ENCODE results near the gene UQCRFS1. TPM values are rescaled to one million over a fixed set of nuclear protein-coding genes. Genes with fewer than 3 reads are reported as not detected.

UQCRFS1 gene
- total and polyA plus RNA-seq, 10 donors: 14.7 to 27.0 (median 21.6) TPM

DNA sequence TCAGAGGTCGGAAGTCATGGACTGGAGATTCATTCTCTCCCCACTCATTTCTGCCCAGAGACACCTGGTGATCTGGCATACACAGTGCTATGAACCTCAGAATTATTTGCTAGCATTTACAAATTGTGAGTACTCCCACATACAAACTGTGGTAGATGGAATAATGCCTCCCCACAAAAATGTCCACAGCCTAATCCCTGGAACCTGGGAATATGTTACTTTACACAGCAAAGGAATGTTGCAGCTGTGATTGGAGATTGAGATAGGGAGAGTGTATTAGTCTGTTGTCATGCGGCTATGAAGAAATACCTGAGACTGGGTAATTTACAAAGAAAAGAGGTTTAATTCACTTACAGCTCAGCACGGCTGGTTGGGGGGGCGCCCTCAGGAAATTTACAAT is 3.1 kb upstream of the UQCRFS1 start:
- intact Hi-C loops (cut with DNase I; ENCODE audit: low total_unique reads): no loop called here
- peaks cover 6 to 21% (median 13%) of the 10 kb centered on the region in 6 donors for H3K4me1 ChIP-seq
- no peak for TF ChIP-seq POLR2A (IDR thresholded peaks at IDR 0.05)
- no peak for TF ChIP-seq POLR2AphosphoS5 (IDR thresholded peaks at IDR 0.05)
- no peak for TF ChIP-seq CTCF (IDR thresholded peaks at IDR 0.05 in 8 of 11, conservative IDR thresholded peaks at IDR 0.05 in 3 of 11)
- DNase-seq: no peak
- no peaks in the 10 kb centered on the region for H3K36me3 ChIP-seq
- H3K9me3 ChIP-seq: no peaks in the 10 kb centered on the region
- H3K27me3 ChIP-seq (replicated peaks in 1 of 7): peaks cover 0 to 24% (median 0%) of the 10 kb centered on the region in 7 donors
- 79 to 89% (median 85%) methylated on average over 4 of the region's 4 CpGs for WGBS, 5 donors
- no peak overlapping the region for H3K4me3 ChIP-seq
- H3K27ac ChIP-seq: no peak overlapping the region

- DNase-seq: no peak
- Histone ChIP-seq H3K27me3 (replicated peaks in 1 of 7) (peaks cover 0 to 18% (median 0%) of the 10 kb centered on the region in 7 donors), H3K4me1 (peaks cover 6 to 22% (median 13%) of the 10 kb centered on the region in 6 donors), H3K4me3 (no peak overlapping the region), H3K9me3 (no peaks in the 10 kb centered on the region), H3K27ac (no peak overlapping the region), H3K36me3 (no peaks in the 10 kb centered on the region)
- intact Hi-C loops (cut with DNase I; ENCODE audit: low total_unique reads): no loop called here
- TF ChIP-seq POLR2AphosphoS5 (IDR thresholded peaks at IDR 0.05) (no peak), CTCF (IDR thresholded peaks at IDR 0.05 in 8 of 11, conservative IDR thresholded peaks at IDR 0.05 in 3 of 11) (no peak), POLR2A (IDR thresholded peaks at IDR 0.05) (no peak)
- 88 to 92% (median 89%) methylated on average over 7 of the region's 7 CpGs for WGBS, 5 donors
Measured at GRCh38 chr19:29215322-29215845, 2.4 kb upstream of the UQCRFS1 start.

- TF ChIP-seq CTCF (IDR thresholded peaks at IDR 0.05 in 8 of 11, conservative IDR thresholded peaks at IDR 0.05 in 3 of 11) (no peak), POLR2A (IDR thresholded peaks at IDR 0.05) (no peak), POLR2AphosphoS5 (IDR thresholded peaks at IDR 0.05) (no peak)
- no peak overlapping the region for H3K4me3 ChIP-seq
- 70 to 93% (median 88%) methylated on average over 2 of the region's 2 CpGs for WGBS, 5 donors
- H3K9me3 ChIP-seq: no peaks in the 10 kb centered on the region
- no peaks in the 10 kb centered on the region for H3K36me3 ChIP-seq
- peaks cover 11 to 29% (median 20%) of the 10 kb centered on the region in 6 donors for H3K4me1 ChIP-seq
- H3K27ac ChIP-seq: no peak overlapping the region
- intact Hi-C loops (cut with DNase I; ENCODE audit: low total_unique reads): no loop called here
- H3K27me3 ChIP-seq (replicated peaks in 1 of 7): peaks cover 0 to 8% (median 0%) of the 10 kb centered on the region in 7 donors
- no peak for DNase-seq
Measured at GRCh38 chr19:29214411-29214810, 1.5 kb upstream of the UQCRFS1 start.

DNA sequence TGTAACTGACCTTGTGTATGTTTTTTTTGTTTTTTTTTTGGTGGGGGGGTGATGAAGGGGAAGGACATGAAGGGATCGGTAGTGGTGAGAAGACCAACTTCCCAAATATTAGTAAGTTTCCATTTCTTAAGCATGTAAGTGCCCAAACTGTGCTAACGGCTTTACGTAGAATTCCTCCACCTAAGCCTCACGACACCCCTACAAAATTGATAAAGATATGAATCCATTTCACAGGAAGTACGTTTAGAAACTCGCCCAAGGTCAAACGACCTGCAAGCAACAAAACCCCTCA is 649 bp downstream of the UQCRFS1 start:
- 0 to 2% (median 1%) methylated on average over 6 to 7 of the region's 7 CpGs for WGBS, 5 donors
- Histone ChIP-seq H3K27ac (peak overlapping the region; percentile 84 to 95 (median 92)), H3K4me3 (peak overlapping the region; percentile 67 to 86 (median 82)), H3K4me1 (peaks cover 11 to 45% (median 29%) of the 10 kb centered on the region in 6 donors), H3K27me3 (replicated peaks in 1 of 7) (no peaks in the 10 kb centered on the region), H3K9me3 (no peaks in the 10 kb centered on the region), H3K36me3 (peaks cover 0 to 11% (median 2%) of the 10 kb centered on the region in 6 donors)
- TF ChIP-seq CTCF (IDR thresholded peaks at IDR 0.05 in 8 of 11, conservative IDR thresholded peaks at IDR 0.05 in 3 of 11): no peak
- no peak for TF ChIP-seq POLR2A (IDR thresholded peaks at IDR 0.05)
- TF ChIP-seq POLR2AphosphoS5 (IDR thresholded peaks at IDR 0.05): no peak
- intact Hi-C loops (cut with DNase I; ENCODE audit: low total_unique reads): no loop called here
- DNase-seq: no peak
